HCT116 (cell line): Measurements from ENCODE around the gene GNB1. TPM values are rescaled to one million over a fixed set of nuclear protein-coding genes. Genes with fewer than 3 reads are reported as not detected.

Experiments
- ATAC-seq: fragments of 200-7000 bp; cut with Tn5 transposase; 2 replicates; pipeline ENCODE4 v1.9.1; 2020; ENCODE audit warnings: mild to moderate bottlenecking, moderate library complexity
- BruUV-seq: library from RNA; stranded (reverse); fragments of 400-500 nt; replicated peaks from 2 replicates; lab custom pipeline; 2021; lab: Mats Ljungman, UMichigan
- CTCF ChIA-PET: fragments of 300-600 bp; sonication (Branson Sonifier 250); formaldehyde crosslinking; loops from one replicate; lab custom pipeline; 2021; ENCODE audit warnings: antibody characterized with exemption; lab: Charles Lee
- POLR2A ChIA-PET: fragments of 300-600, 350-600 bp; sonication (Branson Sonifier 250); formaldehyde crosslinking; loops from one replicate; lab custom pipeline; 2021; ENCODE audit warnings: antibody characterized with exemption; lab: Charles Lee
- RAD21 ChIA-PET, 2 experiments: fragments of 300-600 bp; sonication (Branson Sonifier 250); formaldehyde crosslinking; loops; one replicate each; lab custom pipeline; 2023; ENCODE audit warnings: low total read pairs in 2 of 2; ENCODE audit not compliant: uncharacterized antibody in 2 of 2, unreplicated experiment in 2 of 2, low non-redundant PET in 1 of 2; lab: Charles Lee
- DNase-seq: peaks from one replicate; pipeline ENCODE4 v3.0.0-alpha.2; 2010; ENCODE audit warnings: low read depth, low spot score
- H2AFZ ChIP-seq: fragments of 200-600 bp; shearing (Covaris generic), sonication (generic); 2 replicates; pipeline ENCODE4 v1.6.1; 2017; ENCODE audit warnings: low read depth, mixed run types, mixed read lengths, antibody characterized with exemption, low read length; ENCODE audit not compliant: poor library complexity, severe bottlenecking
- H3K27ac ChIP-seq: 2 replicates; pipeline ENCODE4 v1.5.1; 2012; ENCODE audit warnings: low read depth, low read length
- H3K27me3 ChIP-seq: fragments of 200-600 bp; sonication (generic); 2 replicates; pipeline ENCODE4 v1.6.1; 2016; ENCODE audit warnings: mixed run types, low read length, mixed read lengths; ENCODE audit not compliant: insufficient read depth
- H3K36me3 ChIP-seq, 2 experiments: fragments of 200-500 bp in 1 of 2; fragments of 200-600 bp in 1 of 2; sonication (Bioruptor generic) in 1 of 2; sonication (generic) in 1 of 2; 2 replicates each; pipeline versions ENCODE4 v1.5.1 to v1.6.1; 2014 to 2016; ENCODE audit warnings: low read length in 2 of 2, inconsistent platforms in 1 of 2, mixed read lengths in 1 of 2, mixed run types in 1 of 2; ENCODE audit not compliant: insufficient read depth in 2 of 2, control insufficient read depth in 1 of 2
- H3K4me1 ChIP-seq, 2 experiments: fragments of 200-600 bp in 1 of 2; sonication (generic) in 1 of 2; 2 replicates each; pipeline versions ENCODE4 v1.5.1 to v1.6.1; 2012 to 2017; ENCODE audit warnings: low read length in 2 of 2, inconsistent platforms in 1 of 2, mild to moderate bottlenecking in 1 of 2, mixed read lengths in 1 of 2, mixed run types in 1 of 2, moderate library complexity in 1 of 2; ENCODE audit not compliant: insufficient read depth in 2 of 2, control insufficient read depth in 1 of 2
- H3K4me2 ChIP-seq: fragments of 200-600 bp; sonication (generic); 2 replicates; pipeline ENCODE4 v1.6.1; 2017; ENCODE audit warnings: mixed run types, low read length, mixed read lengths
- H3K4me3 ChIP-seq, 2 experiments: fragments of 200-600 bp in 1 of 2; sonication (generic) in 1 of 2; replicated peaks in 1 of 2; 2 replicates each; pipeline ENCODE4 v1.5.1; 2011 to 2016; ENCODE audit warnings: low read length in 2 of 2, control low read depth in 1 of 2, low read depth in 1 of 2, mild to moderate bottlenecking in 1 of 2, mixed read lengths in 1 of 2, mixed run types in 1 of 2
- H3K79me2 ChIP-seq: fragments of 200-600 bp; sonication (generic); 2 replicates; pipeline ENCODE4 v1.6.1; 2017; ENCODE audit warnings: mild to moderate bottlenecking, mixed run types, low read length, moderate library complexity, mixed read lengths; ENCODE audit not compliant: insufficient read depth
- H3K9ac ChIP-seq: fragments of 200-600 bp; sonication (generic); 2 replicates; pipeline ENCODE4 v1.6.1; 2016; ENCODE audit warnings: low read length, mixed read lengths
- H3K9me2 ChIP-seq: fragments of 200-600 bp; sonication (generic), shearing (Covaris generic); 2 replicates; pipeline ENCODE4 v1.6.1; 2017; ENCODE audit warnings: mixed run types, mild to moderate bottlenecking, moderate library complexity; ENCODE audit not compliant: insufficient read depth
- H3K9me3 ChIP-seq, 2 experiments: fragments of 200-500 bp in 1 of 2; fragments of 200-600 bp in 1 of 2; sonication (Bioruptor generic) in 1 of 2; sonication (generic) in 1 of 2; 2 replicates each; pipeline ENCODE4 v1.6.1; 2014 to 2017; ENCODE audit warnings: low read length in 2 of 2, mixed read lengths in 2 of 2, inconsistent platforms in 1 of 2, low read depth in 1 of 2, mild to moderate bottlenecking in 1 of 2, mixed run types in 1 of 2, moderate library complexity in 1 of 2; ENCODE audit not compliant: control insufficient read depth in 1 of 2, insufficient read depth in 1 of 2
- H4K20me1 ChIP-seq: fragments of 200-600 bp; sonication (generic), shearing (Covaris generic); 2 replicates; pipeline ENCODE4 v1.6.1; 2017; ENCODE audit warnings: mixed run types, mild to moderate bottlenecking, moderate library complexity; ENCODE audit not compliant: insufficient read depth
- CBX3 ChIP-seq: IDR thresholded peaks from 2 replicates; pipeline ENCODE4 v1.6.1; 2012; ENCODE audit warnings: low read depth
- CEBPB ChIP-seq: IDR thresholded peaks from 2 replicates; pipeline ENCODE4 v1.6.1; 2012; ENCODE audit warnings: low read depth
- CTCF ChIP-seq, 3 experiments: fragments of 200-600 bp in 1 of 3; sonication (generic) in 1 of 3; IDR thresholded peaks in 2 of 3; conservative IDR thresholded peaks in 1 of 3; 2 replicates each; pipeline ENCODE4 v1.5.1; 2012 to 2017; ENCODE audit warnings: low read depth in 2 of 3, low read length in 2 of 3, antibody characterized with exemption in 1 of 3, borderline replicate concordance in 1 of 3, control low read depth in 1 of 3, mild to moderate bottlenecking in 1 of 3, mixed read lengths in 1 of 3, mixed run types in 1 of 3, moderate library complexity in 1 of 3; ENCODE audit not compliant: insufficient read depth in 1 of 3
- EGR1 ChIP-seq: IDR thresholded peaks from 2 replicates; pipeline ENCODE4 v1.6.1; 2012; ENCODE audit warnings: low read depth
- ELF1 ChIP-seq: IDR thresholded peaks from 2 replicates; pipeline ENCODE4 v1.6.1; 2012; ENCODE audit warnings: low read depth, borderline replicate concordance
- EZH2 ChIP-seq: fragments of 200-600 bp; sonication (generic); IDR thresholded peaks from 2 replicates; pipeline ENCODE4 v1.6.1; 2017; ENCODE audit warnings: antibody characterized with exemption, mixed run types
- EZH2phosphoT487 ChIP-seq: fragments of 200-600 bp; IDR thresholded peaks from 2 replicates; pipeline ENCODE4 v1.6.1; 2018; ENCODE audit warnings: antibody characterized with exemption, borderline replicate concordance
- FOSL1 ChIP-seq: IDR thresholded peaks from 2 replicates; pipeline ENCODE4 v1.6.1; 2012; ENCODE audit warnings: low read depth
- JUND ChIP-seq: IDR thresholded peaks from 2 replicates; pipeline ENCODE4 v1.6.1; 2012
- POLR2A ChIP-seq: IDR thresholded peaks from 2 replicates; pipeline ENCODE4 v1.7.0; 2011; ENCODE audit warnings: borderline replicate concordance; ENCODE audit not compliant: insufficient read depth, insufficient read length; ENCODE audit errors: extremely low read depth
- POLR2AphosphoS5 ChIP-seq: IDR thresholded peaks from 2 replicates; pipeline ENCODE4 v1.6.1; 2011; ENCODE audit warnings: mild to moderate bottlenecking, low read depth, low read length, moderate library complexity
- RAD21 ChIP-seq: IDR thresholded peaks from 2 replicates; pipeline ENCODE4 v1.6.1; 2012; ENCODE audit warnings: low read depth, mild to moderate bottlenecking
- REST ChIP-seq: IDR thresholded peaks from 2 replicates; pipeline ENCODE4 v1.6.1; 2012; ENCODE audit warnings: low read depth
- SP1 ChIP-seq: IDR thresholded peaks from 2 replicates; pipeline ENCODE4 v1.6.1; 2012; ENCODE audit warnings: low read depth
- YY1 ChIP-seq: IDR thresholded peaks from 2 replicates; pipeline ENCODE4 v1.6.1; 2011; ENCODE audit warnings: low read length, low read depth, moderate library complexity, mild to moderate bottlenecking; ENCODE audit not compliant: insufficient replicate concordance; ENCODE audit errors: extremely low read depth
- ZBTB33 ChIP-seq: IDR thresholded peaks from 2 replicates; pipeline ENCODE4 v1.6.1; 2011; ENCODE audit warnings: mild to moderate bottlenecking, low read length, moderate library complexity; ENCODE audit not compliant: insufficient replicate concordance; ENCODE audit errors: extremely low read depth
- ZNF274 ChIP-seq: fragments of 200-500 bp; sonication (Bioruptor generic); IDR thresholded peaks from 2 replicates; pipeline ENCODE4 v1.6.1; 2014; ENCODE audit warnings: mild to moderate bottlenecking, low read depth, low read length, inconsistent platforms
- intact Hi-C: fragments of 100-400 bp; cut with micrococcal nuclease; formaldehyde crosslinking; loops from 2 replicates; pipeline ENCODE4 v1.10.0; 2022
- total RNA-seq: library from RNA; stranded (reverse); gene quantifications from one replicate; pipeline ENCODE4 v1.2.1, GENCODE V29; 2021; ENCODE audit not compliant: unreplicated experiment

Gene GNB1
- total RNA-seq, 1 experiment from 2014 or later: 371 TPM

GRCh38 chr1:1880617-1881312, 10.1 kb downstream of the GNB1 start:
- ChIA-PET RAD21 (no interaction called here), CTCF (no interaction called here), POLR2A (no interaction called here)
- Histone ChIP-seq H3K9me2 (no peaks in the 10 kb centered on the region), H4K20me1 (peaks cover 8% of the 10 kb centered on the region), H3K36me3 (peaks cover 0 to 7% of the 10 kb centered on the region in 2 experiments; a peak in 2 of 4 replicates), H3K4me2 (no peak overlapping the region), H3K9me3 (no peaks in the 10 kb centered on the region), H2AFZ (no peak overlapping the region), H3K27ac (no peak overlapping the region), H3K27me3 (no peaks in the 10 kb centered on the region), H3K79me2 (peaks cover 99% of the 10 kb centered on the region), H3K4me1 (no peaks in the 10 kb centered on the region), H3K4me3 (no peak overlapping the region), H3K9ac (no peak overlapping the region)
- no peak for TF ChIP-seq YY1
- TF ChIP-seq EZH2: no peak
- TF ChIP-seq CTCF (IDR thresholded peaks at IDR 0.05 in 2 of 3, conservative IDR thresholded peaks at IDR 0.05 in 1 of 3; ENCODE audit: borderline replicate concordance in 1 of 3, insufficient read depth in 1 of 3, low read depth in 2 of 3, low read length in 2 of 3): no peak
- TF ChIP-seq SP1: no peak
- TF ChIP-seq FOSL1: no peak
- no peak for TF ChIP-seq JUND
- no peak for TF ChIP-seq POLR2A
- no peak for TF ChIP-seq ZNF274
- no peak for TF ChIP-seq POLR2AphosphoS5
- TF ChIP-seq EGR1: no peak
- TF ChIP-seq CEBPB: no peak
- TF ChIP-seq ELF1: no peak
- TF ChIP-seq CBX3: no peak
- no peak for TF ChIP-seq ZBTB33
- TF ChIP-seq RAD21: no peak
- no peak for TF ChIP-seq EZH2phosphoT487
- no peak for TF ChIP-seq REST
- BruUV-seq: no TSS peak
- intact Hi-C loops: no loop called here
- no peak for ATAC-seq
- DNase-seq: no peak
